ENCODE measurements around the gene SLC9A1. TPM values are rescaled to one million over a fixed set of nuclear protein-coding genes. Genes with fewer than 3 reads are reported as not detected.

SLC9A1 gene
- total and polyA plus RNA-seq, 10 of the 15 experiments (the other 5 are each of a cell fraction or from before 2014, with no cell fraction given) = 0.87 to 21.4 (median 4.3) TPM

GRCh38 chr1:27133158-27133557, 21.8 kb downstream of the SLC9A1 start:
- in situ Hi-C loops (cut with MboI) = no loop called here
- 34% methylated on average over 5 of the region's 5 CpGs for WGBS (ENCODE audit: insufficient coverage, insufficient replicate concordance, low lambda C conversion rate, missing lambda C conversion rate)
- peaks cover 9% of the 10 kb centered on the region for H3K79me2 ChIP-seq (ENCODE audit: control insufficient read depth, insufficient read depth, low read length)

More at GRCh38 chr1:27133158-27133557, 21.8 kb downstream of the SLC9A1 start:
- ChIA-PET CTCF (interaction anchor here (0.9 to 2.2 kb wide), 7 partner anchors 15 to 163 kb away, joined by 4 to 9 read pairs (median 5); partner anchors contain the start of gene SLC9A1), SMC1A (ENCODE audit: uncharacterized antibody, unreplicated experiment) (interaction anchor here (0.7 to 1.8 kb wide), 11 partner anchors 9 to 233 kb away, joined by 3 to 13 read pairs (median 5); partner anchors contain the start of gene SLC9A1), POLR2A (interaction anchor here (0.6 to 5.4 kb wide), 5 partner anchors 9 to 21 kb away, joined by 3 to 33 read pairs (median 5); partner anchors contain the start of gene SLC9A1), RAD21 (ENCODE audit: unreplicated experiment) (interaction anchor here (0.9 to 6.5 kb wide), 7 partner anchors 15 to 193 kb away, joined by 3 to 35 read pairs (median 5); partner anchors contain the start of gene SLC9A1)
- intact Hi-C loops (cut with micrococcal nuclease; ENCODE audit: unreplicated experiment) = no loop called here
- no peak for DNase-seq (ENCODE audit: low read depth, low spot score)
- TF ChIP-seq GABPA (IDR thresholded peaks at IDR 0.05; ENCODE audit: low read depth) (no peak), JUNB (IDR thresholded peaks at IDR 0.05) (no peak), SRF (IDR thresholded peaks at IDR 0.05; ENCODE audit: low read depth in 2 of 2, low read length in 2 of 2) (no peak), CHD1 (IDR thresholded peaks at IDR 0.05; ENCODE audit: low read depth, low read length) (no peak), RELA (IDR thresholded peaks at IDR 0.05; ENCODE audit: borderline replicate concordance, partially characterized antibody) (no peak), DPF2 (IDR thresholded peaks at IDR 0.05) (no peak), ASH2L (IDR thresholded peaks at IDR 0.05; ENCODE audit: borderline replicate concordance, low read depth) (no peak), HCFC1 (IDR thresholded peaks at IDR 0.05; ENCODE audit: low read length) (no peak), NFYA (IDR thresholded peaks at IDR 0.05; ENCODE audit: borderline replicate concordance, low read depth, low read length) (no peak), BRCA1 (IDR thresholded peaks at IDR 0.05; ENCODE audit: low read depth, low read length) (no peak), CREM (IDR thresholded peaks at IDR 0.05; ENCODE audit: low read depth) (peak; percentile 54; the same call in 1 of the 2 replicates), NFXL1 (IDR thresholded peaks at IDR 0.05; ENCODE audit: borderline replicate concordance) (no peak), MXI1 (IDR thresholded peaks at IDR 0.05; ENCODE audit: low read depth, low read length) (no peak), PML (IDR thresholded peaks at IDR 0.05; ENCODE audit: low read length) (no peak), EZH2 (IDR thresholded peaks at IDR 0.05; ENCODE audit: borderline replicate concordance, control insufficient read depth, low read depth, low read length) (no peak), EED (IDR thresholded peaks at IDR 0.05; ENCODE audit: low read depth) (peak; percentile 28; the same call in 1 of the 2 replicates), RUNX3 (IDR thresholded peaks at IDR 0.05; ENCODE audit: low read length) (peak; percentile 30; the same call in 1 of the 2 replicates), GATAD2B (conservative IDR thresholded peaks at IDR 0.05; ENCODE audit: low read depth) (no peak), RAD51 (IDR thresholded peaks at IDR 0.05) (no peak), MTA2 (IDR thresholded peaks at IDR 0.05; ENCODE audit: low read depth) (no peak), TCF3 (IDR thresholded peaks at IDR 0.05; ENCODE audit: borderline replicate concordance, insufficient read depth, low read depth, low read length) (peak; percentile 70; the same call in 1 of the 2 replicates)
- TF ChIP-seq, protein P1, sequence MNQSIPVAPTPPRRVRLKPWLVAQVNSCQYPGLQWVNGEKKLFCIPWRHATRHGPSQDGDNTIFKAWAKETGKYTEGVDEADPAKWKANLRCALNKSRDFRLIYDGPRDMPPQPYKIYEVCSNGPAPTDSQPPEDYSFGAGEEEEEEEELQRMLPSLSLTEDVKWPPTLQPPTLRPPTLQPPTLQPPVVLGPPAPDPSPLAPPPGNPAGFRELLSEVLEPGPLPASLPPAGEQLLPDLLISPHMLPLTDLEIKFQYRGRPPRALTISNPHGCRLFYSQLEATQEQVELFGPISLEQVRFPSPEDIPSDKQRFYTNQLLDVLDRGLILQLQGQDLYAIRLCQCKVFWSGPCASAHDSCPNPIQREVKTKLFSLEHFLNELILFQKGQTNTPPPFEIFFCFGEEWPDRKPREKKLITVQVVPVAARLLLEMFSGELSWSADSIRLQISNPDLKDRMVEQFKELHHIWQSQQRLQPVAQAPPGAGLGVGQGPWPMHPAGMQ (IDR thresholded peaks at IDR 0.05; ENCODE audit: borderline replicate concordance) = no peak
- TF ChIP-seq, protein P2, sequence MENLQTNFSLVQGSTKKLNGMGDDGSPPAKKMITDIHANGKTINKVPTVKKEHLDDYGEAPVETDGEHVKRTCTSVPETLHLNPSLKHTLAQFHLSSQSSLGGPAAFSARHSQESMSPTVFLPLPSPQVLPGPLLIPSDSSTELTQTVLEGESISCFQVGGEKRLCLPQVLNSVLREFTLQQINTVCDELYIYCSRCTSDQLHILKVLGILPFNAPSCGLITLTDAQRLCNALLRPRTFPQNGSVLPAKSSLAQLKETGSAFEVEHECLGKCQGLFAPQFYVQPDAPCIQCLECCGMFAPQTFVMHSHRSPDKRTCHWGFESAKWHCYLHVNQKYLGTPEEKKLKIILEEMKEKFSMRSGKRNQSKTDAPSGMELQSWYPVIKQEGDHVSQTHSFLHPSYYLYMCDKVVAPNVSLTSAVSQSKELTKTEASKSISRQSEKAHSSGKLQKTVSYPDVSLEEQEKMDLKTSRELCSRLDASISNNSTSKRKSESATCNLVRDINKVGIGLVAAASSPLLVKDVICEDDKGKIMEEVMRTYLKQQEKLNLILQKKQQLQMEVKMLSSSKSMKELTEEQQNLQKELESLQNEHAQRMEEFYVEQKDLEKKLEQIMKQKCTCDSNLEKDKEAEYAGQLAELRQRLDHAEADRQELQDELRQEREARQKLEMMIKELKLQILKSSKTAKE (IDR thresholded peaks at IDR 0.05; ENCODE audit: low read depth, poor library complexity, severe bottlenecking) = no peak
- no TSS peak for BruUV-seq (replicated peaks)
- no peaks in the 10 kb centered on the region for H4K20me1 ChIP-seq (ENCODE audit: control insufficient read depth, insufficient read depth)
- H3K4me3 ChIP-seq = no peak overlapping the region
- peak; percentile 4 for ATAC-seq
- no peak overlapping the region; the same call in 1 of the 2 replicates for H2AFZ ChIP-seq (ENCODE audit: control insufficient read depth, low read depth, low read length)
- H3K4me2 ChIP-seq (ENCODE audit: control insufficient read depth, insufficient read depth) = peak overlapping the region; percentile 66
- peak overlapping the region; percentile 88 for H3K27ac ChIP-seq (ENCODE audit: control insufficient read depth, insufficient read depth)
- no peaks in the 10 kb centered on the region; a peak in 1 of 4 replicates for H3K36me3 ChIP-seq (ENCODE audit: control insufficient read depth in 2 of 2, insufficient read depth in 2 of 2, low read length in 1 of 2)
- FAIRE-seq = no peak
- peak overlapping the region; percentile 46; the same call in 1 of the 2 replicates for H3K9ac ChIP-seq (ENCODE audit: control insufficient read depth, insufficient read depth, low read length)
- H3K27me3 ChIP-seq (replicated peaks in 1 of 2; ENCODE audit: control insufficient read depth in 2 of 2, insufficient read depth in 2 of 2, low read length in 1 of 2) = no peaks in the 10 kb centered on the region
- H3K4me1 ChIP-seq (ENCODE audit: control insufficient read depth, insufficient read depth, low read length) = peaks cover 51% of the 10 kb centered on the region
- H3K9me3 ChIP-seq (replicated peaks; ENCODE audit: control insufficient read depth, insufficient read depth, low read length) = no peaks in the 10 kb centered on the region

Measured in GM12878 (cell line).